ENCODE data around the gene CIAPIN1.
"Not testable (repeated sequence)": the region's sequence is repeated elsewhere in the genome, so short reads cannot be mapped to it uniquely, and the experiment has no call there.

CIAPIN1 gene

GRCh38 chr16:57403965-57404817 is 43.0 kb downstream of the CIAPIN1 start, which contains the start of gene CCL17:
Gene CCL17 (plus strand): TSS chr16:57404767. CDS start chr16:57413933, 9,166 bp downstream.
- DNase-seq = no peak

- DNase-seq = no peak
These were observed 45.1 kb downstream of the CIAPIN1 start for GRCh38 chr16:57401943-57402640.

- not testable (repeated sequence) for DNase-seq
These were observed 49.7 kb downstream of the CIAPIN1 start for GRCh38 chr16:57397493-57397892.

- DNase-seq = no peak
These were observed 50.4 kb downstream of the CIAPIN1 start for GRCh38 chr16:57396786-57397185.

- DNase-seq = no peak
These were observed 52.2 kb downstream of the CIAPIN1 start for GRCh38 chr16:57395026-57395425.

- no peak for DNase-seq
These were observed 52.7 kb downstream of the CIAPIN1 start for GRCh38 chr16:57394444-57394843.

GRCh38 chr16:57392694-57393093 is 54.5 kb downstream of the CIAPIN1 start:
- no peak for DNase-seq

GRCh38 chr16:57391708-57392107 is 55.5 kb downstream of the CIAPIN1 start:
- DNase-seq = no peak

GRCh38 chr16:57391300-57391699 is 55.9 kb downstream of the CIAPIN1 start:
- DNase-seq = no peak

- no peak for DNase-seq
These were observed 56.4 kb downstream of the CIAPIN1 start for GRCh38 chr16:57390636-57391295.

- no peak for DNase-seq
These were observed 58.1 kb downstream of the CIAPIN1 start for GRCh38 chr16:57389087-57389468.

GRCh38 chr16:57388359-57389086 is 58.7 kb downstream of the CIAPIN1 start:
- no peak for DNase-seq

- no peak for DNase-seq
These were observed 59.4 kb downstream of the CIAPIN1 start for GRCh38 chr16:57387598-57388354.

GRCh38 chr16:57386381-57386951 is 60.7 kb downstream of the CIAPIN1 start:
- DNase-seq = no peak

GRCh38 chr16:57385083-57385482 is 62.1 kb downstream of the CIAPIN1 start:
- no peak for DNase-seq

- DNase-seq = no peak
These were observed 62.7 kb downstream of the CIAPIN1 start for GRCh38 chr16:57384248-57385070.

- no peak for DNase-seq
These were observed 63.6 kb downstream of the CIAPIN1 start for GRCh38 chr16:57383276-57384247.

GRCh38 chr16:57382535-57383275 is 64.5 kb downstream of the CIAPIN1 start:
- DNase-seq = no peak

Data from left hindlimb (tissue), 1 donor.